GM13976 (cell line): ENCODE measurements around the gene DDX1.

Experiments used
- DNase-seq: peaks from one replicate; pipeline ENCODE4 v3.0.0; 2012; ENCODE audit warnings: low spot score
- CTCF ChIP-seq: IDR thresholded peaks from 2 replicates; pipeline ENCODE4 v1.5.1; 2012; ENCODE audit warnings: borderline replicate concordance, mild to moderate bottlenecking; ENCODE audit not compliant: insufficient read depth; ENCODE audit errors: extremely low read depth, missing control alignments, control extremely low read depth
- in situ Hi-C: fragments of 300-500 bp; cut with MboI; formaldehyde crosslinking; loops from one replicate; pipeline ENCODE4 v1.12.0; 2022; ENCODE audit warnings: low sequenced_read_pairs, mixed read lengths, inconsistent platforms; ENCODE audit not compliant: unreplicated experiment

DDX1 gene

GRCh38 chr2:15643791-15644585, 52.3 kb downstream of the DDX1 start:
- in situ Hi-C loops = no loop called here
- no peak for TF ChIP-seq CTCF
- DNase-seq = no peak

DNA sequence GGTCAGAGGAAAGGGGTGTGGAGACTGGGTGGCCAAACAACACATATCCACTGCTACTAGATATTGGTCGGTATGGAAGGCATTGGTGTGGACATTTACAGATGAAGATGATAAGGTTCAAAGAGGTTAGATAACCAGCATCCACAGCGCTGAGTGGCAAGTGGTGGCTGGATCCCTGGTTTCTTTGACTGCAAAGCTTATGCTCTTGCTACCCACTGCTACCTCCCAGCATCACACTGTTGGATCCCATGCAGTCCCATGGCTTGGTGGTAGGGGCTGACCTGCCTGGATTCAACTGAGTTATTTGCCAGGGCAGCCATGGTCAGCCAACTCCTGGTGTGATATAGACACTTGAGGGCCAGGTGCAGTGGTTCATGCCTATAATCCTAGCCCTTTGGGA, 53.6 kb downstream of the DDX1 start:
- TF ChIP-seq CTCF = no peak
- in situ Hi-C loops = no loop called here
- DNase-seq = no peak

DNA sequence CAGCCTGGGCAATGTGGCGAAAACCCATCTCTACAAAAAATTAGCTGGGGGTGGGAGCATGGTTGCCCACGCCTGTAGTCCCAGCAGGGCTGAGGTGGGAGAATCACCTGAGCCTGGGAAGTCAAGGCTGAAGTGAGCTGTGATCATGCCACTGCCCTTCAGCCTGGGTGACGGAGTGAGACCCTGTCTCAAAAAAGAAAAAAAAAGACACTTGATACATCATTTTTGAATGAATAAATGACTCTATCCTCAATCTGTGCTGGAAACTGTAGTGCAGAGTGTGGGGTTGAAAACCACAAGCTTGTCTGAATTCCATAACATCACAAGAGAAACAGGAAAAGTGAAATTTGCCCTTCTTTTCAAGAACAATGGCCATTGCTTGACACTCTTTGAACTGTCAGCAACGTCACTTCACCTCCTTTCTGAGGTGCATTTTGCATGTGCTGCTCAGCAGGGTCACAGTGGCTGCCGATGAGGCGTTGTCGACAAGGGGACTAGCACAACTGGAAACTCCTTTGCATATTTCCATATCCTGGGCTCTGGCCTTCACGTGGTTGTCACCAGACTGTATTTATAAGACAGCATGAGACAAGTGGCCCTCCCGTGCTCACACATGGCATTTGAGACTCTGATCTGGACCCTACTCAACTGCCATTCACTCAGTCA, 54.2 kb downstream of the DDX1 start:
- no peak for TF ChIP-seq CTCF
- DNase-seq = no peak
- in situ Hi-C loops = no loop called here

DNA sequence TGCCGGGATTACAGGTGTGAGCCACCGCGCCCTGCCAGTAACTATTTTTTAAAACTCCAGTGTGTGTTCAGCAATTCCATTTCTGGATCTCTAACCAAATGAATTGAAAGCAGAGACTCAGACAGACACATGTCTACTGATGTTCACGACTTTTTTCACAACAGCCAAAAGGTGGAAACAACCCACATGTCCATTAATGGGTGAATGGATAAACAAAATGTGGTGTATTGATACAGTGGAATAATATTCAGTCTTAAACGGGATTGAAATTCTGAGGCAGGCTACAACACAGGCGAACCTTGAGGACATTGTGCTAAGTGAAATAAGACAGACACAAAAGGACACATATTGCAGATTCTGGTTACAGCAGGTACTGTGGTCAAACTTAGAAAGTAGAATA, 55.0 kb downstream of the DDX1 start:
- no peak for DNase-seq
- no peak for TF ChIP-seq CTCF
- in situ Hi-C loops = no loop called here

DNA sequence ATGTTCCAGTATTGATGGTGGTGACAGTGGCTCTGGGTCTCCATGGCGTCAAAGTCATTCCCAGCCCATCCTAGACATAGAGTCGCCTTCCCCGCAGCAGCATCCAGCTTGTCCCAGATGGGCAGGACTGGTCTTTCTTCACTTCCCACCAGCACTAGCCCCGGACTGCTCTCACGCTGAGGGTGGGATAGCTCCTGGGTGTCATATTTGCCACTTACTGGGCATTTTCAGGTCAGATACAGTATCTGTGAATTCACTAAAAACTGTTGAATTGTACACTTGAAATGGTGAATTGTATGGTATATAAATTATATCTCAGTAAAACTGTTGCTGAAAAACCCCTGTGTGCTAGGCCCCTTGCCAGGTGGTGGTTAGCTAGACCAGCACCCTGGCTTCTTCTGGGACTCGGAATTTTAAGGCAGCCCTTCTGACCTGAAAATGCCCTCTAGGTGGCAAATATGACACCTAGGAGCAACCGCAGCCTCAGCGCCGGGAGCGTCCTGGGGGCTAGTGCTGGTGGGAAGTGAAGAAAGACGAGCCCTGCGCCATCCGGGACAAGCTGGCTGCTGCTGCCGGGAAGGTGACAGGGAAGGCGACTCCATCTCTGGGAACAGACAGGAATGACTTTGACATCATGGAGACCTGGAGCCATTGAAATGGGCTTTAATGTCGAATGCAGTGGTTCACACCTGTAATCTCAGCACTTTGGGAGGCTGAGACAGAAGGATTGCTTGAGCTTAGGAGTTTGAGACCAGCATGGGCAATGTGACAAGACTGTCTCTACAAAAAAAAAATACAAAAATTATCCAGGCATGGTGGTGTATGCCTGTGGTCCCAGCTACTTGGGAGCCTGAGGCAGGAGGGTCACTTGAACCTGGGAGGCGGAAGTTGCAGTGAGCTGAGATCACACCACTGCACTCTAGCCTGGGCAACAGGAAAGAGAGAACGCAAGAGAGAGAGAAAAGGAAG, 56.2 kb downstream of the DDX1 start:
- no peak for TF ChIP-seq CTCF
- no peak for DNase-seq
- in situ Hi-C loops = no loop called here

DNA sequence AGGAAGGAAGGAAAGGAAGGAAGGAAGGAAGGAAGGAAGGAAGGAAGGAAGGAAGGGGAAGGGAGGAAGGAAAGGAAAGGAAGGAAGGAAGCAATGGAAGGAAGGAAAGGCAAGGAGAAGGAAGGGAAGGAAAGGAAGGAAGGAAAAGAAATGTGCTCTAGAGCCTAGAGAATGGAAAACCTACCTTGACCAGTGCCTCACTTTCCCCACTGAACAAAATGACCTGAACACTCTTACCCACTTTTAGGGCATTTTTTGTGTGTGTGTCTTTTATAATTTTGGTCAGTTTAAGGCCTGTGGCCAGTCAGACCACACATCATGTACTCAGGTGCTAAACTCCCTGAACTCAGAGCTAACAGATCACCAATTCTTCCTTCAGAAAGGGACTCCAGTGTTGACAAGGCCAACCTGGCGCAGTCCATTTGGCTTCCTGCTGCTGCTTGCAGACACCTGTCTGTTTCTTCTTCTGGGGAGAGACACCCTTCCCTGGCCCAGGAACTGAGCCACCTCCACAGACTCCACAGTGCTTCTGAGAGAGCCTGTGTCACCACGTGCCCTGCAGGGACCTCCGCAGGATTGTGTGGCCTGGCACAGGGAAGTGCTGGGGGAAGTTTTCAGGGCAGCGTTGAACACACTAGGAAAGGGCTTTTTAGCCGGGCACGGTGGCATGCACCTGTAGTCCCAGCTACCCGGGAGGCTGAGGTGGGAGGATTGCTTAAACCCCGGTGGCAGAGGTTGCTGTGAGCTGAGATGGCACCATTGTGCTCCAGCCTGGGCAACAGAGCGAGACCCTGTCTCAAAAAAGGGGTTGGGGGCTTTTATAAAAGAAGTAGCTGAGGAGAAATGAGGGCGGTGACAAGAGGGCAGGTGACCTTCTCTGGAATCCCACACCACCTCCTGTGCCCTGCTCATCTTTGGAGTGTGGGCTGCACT, 57.2 kb downstream of the DDX1 start:
- TF ChIP-seq CTCF = no peak
- DNase-seq = no peak
- in situ Hi-C loops = no loop called here
